Activated naive CD8-positive, alpha-beta T cell treated with anti-CD3 and anti-CD28 coated beads, Interleukin-2, amount 50 U/mL, for 24 hours (primary cell): ENCODE measurements around the gene CCT6A.
A peak's percentile ranks its signal among the peaks of the same experiment; 100 is the strongest.
"Not testable (repeated sequence)": the region's sequence is repeated elsewhere in the genome, so short reads cannot be mapped to it uniquely, and the experiment has no call there.

Experiments
- ATAC-seq: fragments of 150-1000 bp; cut with Tn5 transposase; one replicate; pipeline ENCODE4 v1.10.0; 2021
- DNase-seq: peaks from one replicate; pipeline ENCODE4 v3.0.0; 2021
- H3K27ac Mint-ChIP-seq: one replicate; pipeline ENCODE4 v1.8.0; 2021; ENCODE audit warnings: mild to moderate bottlenecking, mixed read lengths
- H3K27me3 Mint-ChIP-seq: one replicate; pipeline ENCODE4 v1.8.0; 2021; ENCODE audit warnings: mixed read lengths
- H3K36me3 Mint-ChIP-seq: one replicate; pipeline ENCODE4 v1.8.0; 2021; ENCODE audit warnings: low read depth, mixed read lengths
- H3K4me1 Mint-ChIP-seq: one replicate; pipeline ENCODE4 v1.8.0; 2021; ENCODE audit warnings: mixed read lengths
- H3K4me3 Mint-ChIP-seq: one replicate; pipeline ENCODE4 v1.8.0; 2021; ENCODE audit warnings: mild to moderate bottlenecking, moderate library complexity, mixed read lengths
- H3K9me3 Mint-ChIP-seq: one replicate; pipeline ENCODE4 v1.8.0; 2021; ENCODE audit warnings: mixed read lengths

The CCT6A gene

GRCh38 chr7:56074371-56074791, 22.8 kb downstream of the CCT6A start:
- H3K27ac Mint-ChIP-seq = no peak overlapping the region
- no peaks in the 10 kb centered on the region for H3K4me1 Mint-ChIP-seq
- H3K27me3 Mint-ChIP-seq = no peaks in the 10 kb centered on the region
- no peak overlapping the region for H3K4me3 Mint-ChIP-seq
- no peaks in the 10 kb centered on the region for H3K9me3 Mint-ChIP-seq
- DNase-seq (peak; percentile 67), ATAC-seq (peak; percentile 82)
- peaks cover 35% of the 10 kb centered on the region for H3K36me3 Mint-ChIP-seq

- Mint-ChIP-seq H3K27ac (peak overlapping the region; percentile 56), H3K36me3 (peaks cover 30% of the 10 kb centered on the region), H3K4me1 (no peaks in the 10 kb centered on the region), H3K9me3 (no peaks in the 10 kb centered on the region), H3K27me3 (no peaks in the 10 kb centered on the region), H3K4me3 (no peak overlapping the region)
- DNase-seq (no peak), ATAC-seq (no peak)
Observed at GRCh38 chr7:56077681-56078080, 26.1 kb downstream of the CCT6A start.

GRCh38 chr7:56078196-56078595, 26.6 kb downstream of the CCT6A start:
- DNase-seq (no peak), ATAC-seq (no peak)
- no peak overlapping the region for H3K27ac Mint-ChIP-seq
- no peaks in the 10 kb centered on the region for H3K9me3 Mint-ChIP-seq
- H3K4me3 Mint-ChIP-seq = no peak overlapping the region
- peaks cover 27% of the 10 kb centered on the region for H3K36me3 Mint-ChIP-seq
- no peaks in the 10 kb centered on the region for H3K27me3 Mint-ChIP-seq
- no peaks in the 10 kb centered on the region for H3K4me1 Mint-ChIP-seq

- Mint-ChIP-seq H3K27ac (no peak overlapping the region), H3K27me3 (no peaks in the 10 kb centered on the region), H3K9me3 (no peaks in the 10 kb centered on the region), H3K36me3 (peaks cover 24% of the 10 kb centered on the region), H3K4me1 (no peaks in the 10 kb centered on the region), H3K4me3 (no peak overlapping the region)
- ATAC-seq (no peak), DNase-seq (no peak)
Observed at GRCh38 chr7:56079450-56080185, 28.1 kb downstream of the CCT6A start.

- not testable (repeated sequence) for H3K9me3 Mint-ChIP-seq, ATAC-seq, H3K4me3 Mint-ChIP-seq, DNase-seq, H3K27ac Mint-ChIP-seq, H3K27me3 Mint-ChIP-seq, H3K4me1 Mint-ChIP-seq
- H3K36me3 Mint-ChIP-seq = peaks cover 22% of the 10 kb centered on the region
Observed at GRCh38 chr7:56080726-56081435, 29.3 kb downstream of the CCT6A start.

- H3K36me3 Mint-ChIP-seq = peaks cover 16% of the 10 kb centered on the region
- DNase-seq = no peak
- no peak overlapping the region for H3K27ac Mint-ChIP-seq
- no peaks in the 10 kb centered on the region for H3K27me3 Mint-ChIP-seq
- no peaks in the 10 kb centered on the region for H3K9me3 Mint-ChIP-seq
- no peak for ATAC-seq
- H3K4me3 Mint-ChIP-seq = no peak overlapping the region
- no peaks in the 10 kb centered on the region for H3K4me1 Mint-ChIP-seq
Observed at GRCh38 chr7:56081626-56082340, 30.2 kb downstream of the CCT6A start.

GRCh38 chr7:56083150-56083785, 31.7 kb downstream of the CCT6A start:
- no peak overlapping the region for H3K4me3 Mint-ChIP-seq
- no peaks in the 10 kb centered on the region for H3K4me1 Mint-ChIP-seq
- H3K9me3 Mint-ChIP-seq = no peaks in the 10 kb centered on the region
- peaks cover 16% of the 10 kb centered on the region for H3K36me3 Mint-ChIP-seq
- no peak overlapping the region for H3K27ac Mint-ChIP-seq
- no peaks in the 10 kb centered on the region for H3K27me3 Mint-ChIP-seq
- no peak for DNase-seq
- no peak for ATAC-seq

GRCh38 chr7:56086761-56087160, 35.2 kb downstream of the CCT6A start:
- Mint-ChIP-seq H3K9me3 (no peaks in the 10 kb centered on the region), H3K4me1 (no peaks in the 10 kb centered on the region), H3K4me3 (no peak overlapping the region), H3K27ac (no peak overlapping the region), H3K27me3 (no peaks in the 10 kb centered on the region), H3K36me3 (peaks cover 2% of the 10 kb centered on the region)
- ATAC-seq (no peak), DNase-seq (no peak)

GRCh38 chr7:56087445-56087844, 35.9 kb downstream of the CCT6A start:
- no peak for DNase-seq
- Mint-ChIP-seq H3K4me1 (no peaks in the 10 kb centered on the region), H3K36me3 (peaks cover 2% of the 10 kb centered on the region), H3K9me3 (no peaks in the 10 kb centered on the region), H3K4me3 (no peak overlapping the region), H3K27ac (no peak overlapping the region), H3K27me3 (no peaks in the 10 kb centered on the region)
- ATAC-seq = no peak

GRCh38 chr7:56091591-56091990, 40.0 kb downstream of the CCT6A start:
- Mint-ChIP-seq H3K27me3 (no peaks in the 10 kb centered on the region), H3K27ac (no peak overlapping the region), H3K4me1 (no peaks in the 10 kb centered on the region), H3K4me3 (no peak overlapping the region), H3K36me3 (peaks cover 3% of the 10 kb centered on the region), H3K9me3 (no peaks in the 10 kb centered on the region)
- ATAC-seq (no peak), DNase-seq (no peak)

- not testable (repeated sequence) for H3K36me3 Mint-ChIP-seq, H3K27me3 Mint-ChIP-seq, H3K27ac Mint-ChIP-seq, H3K4me3 Mint-ChIP-seq, ATAC-seq, DNase-seq, H3K4me1 Mint-ChIP-seq, H3K9me3 Mint-ChIP-seq
Observed at GRCh38 chr7:56092388-56092787, 40.8 kb downstream of the CCT6A start.

GRCh38 chr7:56092789-56093531, 41.4 kb downstream of the CCT6A start, which contains the start of gene PHKG1:
PHKG1 (minus strand) TSS chr7:56092952; CDS start chr7:56088941, 4,011 bp downstream.
- no peaks in the 10 kb centered on the region for H3K4me1 Mint-ChIP-seq
- no peak within 1 kb of the TSS for H3K4me3 Mint-ChIP-seq
- ATAC-seq (no peak), DNase-seq (no peak)
- H3K9me3 Mint-ChIP-seq = no peaks in the 10 kb centered on the region
- no peak within 1 kb of the TSS for H3K27ac Mint-ChIP-seq
- H3K27me3 Mint-ChIP-seq = no peaks in the 10 kb centered on the region
- peaks cover 5% of the 10 kb centered on the region for H3K36me3 Mint-ChIP-seq

GRCh38 chr7:56097700-56098099, 46.1 kb downstream of the CCT6A start:
- peaks cover 34% of the 10 kb centered on the region for H3K36me3 Mint-ChIP-seq
- H3K27me3 Mint-ChIP-seq = no peaks in the 10 kb centered on the region
- ATAC-seq = no peak
- no peaks in the 10 kb centered on the region for H3K9me3 Mint-ChIP-seq
- peaks cover 1% of the 10 kb centered on the region for H3K4me1 Mint-ChIP-seq
- no peak overlapping the region for H3K4me3 Mint-ChIP-seq
- no peak overlapping the region for H3K27ac Mint-ChIP-seq
- no peak for DNase-seq
